Endothelial cell of umbilical vein (primary cell): ENCODE results near the gene ARL6IP6. TPM values are rescaled to one million over a fixed set of nuclear protein-coding genes. Genes with fewer than 3 reads are reported as not detected.
"Not testable (repeated sequence)": the region's sequence is repeated elsewhere in the genome, so short reads cannot be mapped to it uniquely, and the experiment has no call there.

Experiments
- BruUV-seq: library from RNA; stranded (reverse); fragments of 400-500 nt; replicated peaks from 2 replicates; lab custom pipeline; 2021; lab: Mats Ljungman, UMichigan
- CTCF ChIA-PET: fragments of 300-600, 350-600 bp; sonication (Branson Sonifier 250); formaldehyde crosslinking; loops from one replicate; lab custom pipeline; 2021; ENCODE audit warnings: antibody characterized with exemption, inconsistent platforms; lab: Charles Lee
- POLR2A ChIA-PET: fragments of 300-600, 350-600 bp; sonication (Branson Sonifier 250); formaldehyde crosslinking; loops from one replicate; lab custom pipeline; 2021; ENCODE audit warnings: antibody characterized with exemption, inconsistent platforms; lab: Charles Lee
- DNase-seq: peaks from one replicate; pipeline ENCODE4 v3.0.0-alpha.2; 2011; ENCODE audit warnings: low read depth, low spot score
- FAIRE-seq: peaks from 2 replicates; lab custom pipeline; 2011; peaks lifted over from hg19 to GRCh38; lab: Jason Lieb, UNC
- H2AFZ ChIP-seq: 2 replicates; pipeline ENCODE4 v1.6.0; 2012; ENCODE audit warnings: low read depth, low read length, control low read depth, inconsistent platforms
- H3K27ac ChIP-seq: 2 replicates; pipeline ENCODE4 v1.5.1; 2011; ENCODE audit warnings: low read depth, mild to moderate bottlenecking, control low read depth, low read length, moderate library complexity; ENCODE audit not compliant: insufficient read depth
- H3K27me3 ChIP-seq, 2 experiments: 2 replicates each; pipeline versions ENCODE4 v1.6.0 to v1.6.1; 2011; ENCODE audit warnings: low read length in 2 of 2, mixed read lengths in 1 of 2; ENCODE audit not compliant: control insufficient read depth in 2 of 2, insufficient read depth in 2 of 2
- H3K36me3 ChIP-seq, 2 experiments: 2 replicates in 1 of 2; 3 replicates in 1 of 2; pipeline ENCODE4 v1.5.1; 2011; ENCODE audit warnings: low read length in 2 of 2, mild to moderate bottlenecking in 1 of 2, moderate library complexity in 1 of 2; ENCODE audit not compliant: control insufficient read depth in 2 of 2, insufficient read depth in 2 of 2; ENCODE audit errors: extremely low read depth in 1 of 2
- H3K4me1 ChIP-seq: 3 replicates; pipeline ENCODE4 v1.5.1; 2011; ENCODE audit warnings: mild to moderate bottlenecking, low read length; ENCODE audit not compliant: control insufficient read depth, insufficient read depth; ENCODE audit errors: extremely low read depth
- H3K4me2 ChIP-seq: 2 replicates; pipeline ENCODE4 v1.6.1; 2011; ENCODE audit warnings: low read length, control low read depth, mixed read lengths; ENCODE audit not compliant: insufficient read depth
- H3K4me3 ChIP-seq, 3 experiments: fragments of 200-600 bp in 1 of 3; sonication (generic), shearing (Covaris generic) in 1 of 3; replicated peaks in 1 of 3; 2 replicates each; pipeline ENCODE4 v1.5.1; 2011 to 2016; ENCODE audit warnings: control low read depth in 3 of 3, low read length in 3 of 3, mild to moderate bottlenecking in 2 of 3, inconsistent platforms in 1 of 3, low read depth in 1 of 3, moderate library complexity in 1 of 3; ENCODE audit not compliant: insufficient read depth in 1 of 3
- H3K79me2 ChIP-seq: 2 replicates; pipeline ENCODE4 v1.6.0; 2012; ENCODE audit warnings: low read length, inconsistent platforms; ENCODE audit not compliant: control insufficient read depth, insufficient read depth
- H3K9ac ChIP-seq: replicated peaks from 2 replicates; pipeline ENCODE3; 2011; ENCODE audit warnings: low read length, control low read depth; ENCODE audit not compliant: insufficient read depth; ENCODE audit errors: extremely low read depth
- H3K9me1 ChIP-seq: replicated peaks from 3 replicates; pipeline ENCODE4 v1.6.0; 2011; ENCODE audit warnings: mild to moderate bottlenecking, low read length; ENCODE audit not compliant: control insufficient read depth, insufficient read depth; ENCODE audit errors: extremely low read depth
- H3K9me3 ChIP-seq: replicated peaks from 2 replicates; pipeline ENCODE4 v1.5.1; 2012; ENCODE audit warnings: low read length, inconsistent platforms; ENCODE audit not compliant: control insufficient read depth, insufficient read depth
- H4K20me1 ChIP-seq: replicated peaks from 2 replicates; pipeline ENCODE3; 2011; ENCODE audit warnings: mild to moderate bottlenecking, low read length; ENCODE audit not compliant: control insufficient read depth, insufficient read depth; ENCODE audit errors: extremely low read depth
- CTCF ChIP-seq, 2 donors: IDR thresholded peaks; 1 replicate in 1 of 2; 2 replicates in 1 of 2; pipeline ENCODE4 v1.5.1; 2011; ENCODE audit warnings: low read length in 2 of 2, mild to moderate bottlenecking in 2 of 2, moderate library complexity in 2 of 2, control low read depth in 1 of 2, inconsistent platforms in 1 of 2, low read depth in 1 of 2; ENCODE audit not compliant: insufficient read depth in 1 of 2; ENCODE audit errors: extremely low read depth in 1 of 2
- EZH2 ChIP-seq: IDR thresholded peaks from 2 replicates; pipeline ENCODE4 v1.6.1; 2012; ENCODE audit warnings: borderline replicate concordance, low read depth, mild to moderate bottlenecking, moderate library complexity, low read length, inconsistent platforms; ENCODE audit not compliant: severe bottlenecking
- dilution Hi-C: fragments of 300-500 bp; cut with MboI; formaldehyde crosslinking; loops from one replicate; pipeline ENCODE4 v1.15.0; 2019; ENCODE audit warnings: low sequenced_read_pairs; ENCODE audit not compliant: extremely low pct_ligation_motif_present
- intact Hi-C: fragments of 100-400 bp; cut with micrococcal nuclease; formaldehyde crosslinking; loops from one replicate; pipeline ENCODE4 v1.10.0; 2022
- polyA plus RNA-seq, 4 experiments: library from polyadenylated mRNA; depleted of rRNA in 3 of 4; stranded (reverse) in 3 of 4; unstranded in 1 of 4; fragments of >200 nt; gene quantifications; 2 replicates each; pipeline versions ENCODE4 v1.2.1 to v1.2.3, GENCODE V29; 2011 to 2012; ENCODE audit warnings: missing spikeins in 1 of 4
- total RNA-seq: library from RNA; stranded (reverse); gene quantifications from 2 replicates; pipeline ENCODE4 v1.2.3, GENCODE V29; 2021

Gene ARL6IP6
- total and polyA plus RNA-seq, 2 donors (not counting 3 experiments of a cell fraction or from before 2014, with no cell fraction given): 36.5 to 57.8 TPM

DNA sequence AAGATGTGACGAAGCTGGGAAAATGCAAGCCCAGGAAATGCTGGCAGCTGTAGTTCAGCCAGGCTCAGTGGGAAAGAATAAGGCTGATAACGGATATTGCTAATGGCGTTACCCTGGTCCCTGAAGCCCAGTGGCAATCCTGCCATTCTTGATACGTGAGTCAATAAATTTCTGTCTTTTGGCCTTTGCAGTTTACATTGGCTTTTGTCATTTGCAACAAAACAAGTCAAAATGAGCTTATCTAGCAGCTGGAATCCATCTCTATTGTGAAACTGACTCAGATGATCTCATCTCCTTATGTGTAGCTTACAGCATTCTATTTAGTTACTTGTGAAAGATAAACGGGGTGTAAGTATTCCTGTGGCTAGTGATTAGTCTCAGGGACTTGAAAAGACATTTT is 43.8 kb downstream of the ARL6IP6 start:
- H4K20me1 ChIP-seq: no peaks in the 10 kb centered on the region
- BruUV-seq: no TSS peak
- no peaks in the 10 kb centered on the region for H3K9me3 ChIP-seq
- H3K27ac ChIP-seq: no peak overlapping the region
- H3K4me1 ChIP-seq: no peaks in the 10 kb centered on the region
- TF ChIP-seq EZH2: no peak
- no peak for TF ChIP-seq CTCF (IDR thresholded peaks at IDR 0.05; ENCODE audit: extremely low read depth in 1 of 2, insufficient read depth in 1 of 2, low read depth in 1 of 2, low read length in 2 of 2)
- intact Hi-C loops (no loop called here), dilution Hi-C loops (no loop called here)
- no peaks in the 10 kb centered on the region for H3K9me1 ChIP-seq
- ChIA-PET POLR2A (no interaction called here), CTCF (interaction anchor here (1.2 kb wide), 1 partner anchor 22 kb away, joined by 4 read pairs; no protein-coding TSS in a partner anchor)
- H3K4me2 ChIP-seq: no peak overlapping the region
- no peak overlapping the region for H3K4me3 ChIP-seq
- H3K27me3 ChIP-seq: no peaks in the 10 kb centered on the region
- DNase-seq: no peak
- H2AFZ ChIP-seq: no peak overlapping the region
- FAIRE-seq: no peak
- peaks cover 0 to 2% of the 10 kb centered on the region in 2 experiments for H3K36me3 ChIP-seq
- H3K79me2 ChIP-seq: no peaks in the 10 kb centered on the region
- no peak overlapping the region for H3K9ac ChIP-seq

- H3K36me3 ChIP-seq, H4K20me1 ChIP-seq, H3K4me2 ChIP-seq, intact Hi-C loops, H3K9me1 ChIP-seq, H2AFZ ChIP-seq, H3K4me3 ChIP-seq, FAIRE-seq, CTCF ChIA-PET, H3K4me1 ChIP-seq, POLR2A ChIA-PET, dilution Hi-C loops, H3K79me2 ChIP-seq, DNase-seq, H3K27ac ChIP-seq, H3K27me3 ChIP-seq, H3K9me3 ChIP-seq, H3K9ac ChIP-seq, BruUV-seq: not testable (repeated sequence)
Observed at GRCh38 chr2:152763208-152763607, 44.8 kb downstream of the ARL6IP6 start.
